Colonic mucosa (tissue), 4 donors: Measurements from ENCODE around the gene ZFYVE21. TPM values are rescaled to one million over a fixed set of nuclear protein-coding genes. Genes with fewer than 3 reads are reported as not detected.

Source experiments
- DNase-seq: peaks from one replicate; pipeline ENCODE4 v3.0.0-alpha.2; 2020
- H3K27ac ChIP-seq: fragments of 200-600 bp; one replicate; pipeline ENCODE4 v1.8.0; 2021
- H3K27me3 ChIP-seq: fragments of 200-600 bp; one replicate; pipeline ENCODE4 v1.8.0; 2021
- H3K36me3 ChIP-seq: fragments of 200-600 bp; one replicate; pipeline ENCODE4 v1.8.0; 2021
- H3K4me1 ChIP-seq: fragments of 200-600 bp; one replicate; pipeline ENCODE4 v1.8.0; 2021; ENCODE audit warnings: mild to moderate bottlenecking
- H3K4me3 ChIP-seq: fragments of 200-600 bp; one replicate; pipeline ENCODE4 v1.8.0; 2021
- H3K9ac ChIP-seq, 2 donors: one replicate each; pipeline ENCODE4 v1.7.0; 2013; ENCODE audit warnings: control low read depth in 2 of 2, low read depth in 2 of 2, low read length in 2 of 2
- H3K9me3 ChIP-seq: fragments of 200-600 bp; one replicate; pipeline ENCODE4 v1.8.0; 2021
- CTCF ChIP-seq: fragments of 200-600 bp; IDR thresholded peaks from one replicate; pipeline ENCODE4 v1.8.0; 2022; ENCODE audit warnings: antibody characterized with exemption, mild to moderate bottlenecking
- intact Hi-C: fragments of 100-400 bp; cut with DNase I; formaldehyde crosslinking; loops from one replicate; pipeline ENCODE4 v1.14.1; 2022
- total RNA-seq, 2 donors: library from RNA; stranded (reverse); fragmentation: NEBNext Ultra II Directional in 1 of 2; extraction: Animal tissue kit (Norgen Biotek cat#: 25700) in 1 of 2; gene quantifications; one replicate each; pipeline ENCODE4 v1.2.1, GENCODE V29; 2021
- donor health status: healthy.
- donor health status: DM: no; HTN: no; CAD: no.
- donor health status: DM: no; HTN: no; CAD: no.

The ZFYVE21 gene
- total RNA-seq, 2 donors from 2014 or later: 49.3 to 68.9 TPM

GRCh38 chr14:103737432-103738045, 21.9 kb downstream of the ZFYVE21 start:
- no peak for DNase-seq
- no peak overlapping the region for H3K27ac ChIP-seq
- H3K9me3 ChIP-seq: no peaks in the 10 kb centered on the region
- TF ChIP-seq CTCF: no peak
- no peaks in the 10 kb centered on the region for H3K27me3 ChIP-seq
- H3K4me3 ChIP-seq: no peak overlapping the region
- H3K36me3 ChIP-seq: peaks cover 4% of the 10 kb centered on the region
- H3K4me1 ChIP-seq: no peaks in the 10 kb centered on the region
- intact Hi-C loops: no loop called here
- peak overlapping the region in 1 of 2 donors; percentile 12 for H3K9ac ChIP-seq

- H3K4me1 ChIP-seq: no peaks in the 10 kb centered on the region
- no peak for DNase-seq
- H3K27ac ChIP-seq: no peak overlapping the region
- no peaks in the 10 kb centered on the region for H3K9me3 ChIP-seq
- intact Hi-C loops: no loop called here
- no peak for TF ChIP-seq CTCF
- H3K9ac ChIP-seq: no peak overlapping the region
- H3K36me3 ChIP-seq: peaks cover 4% of the 10 kb centered on the region
- no peak overlapping the region for H3K4me3 ChIP-seq
- no peaks in the 10 kb centered on the region for H3K27me3 ChIP-seq
Measured at GRCh38 chr14:103738166-103738565, 22.6 kb downstream of the ZFYVE21 start.

GRCh38 chr14:103738701-103739451, 23.3 kb downstream of the ZFYVE21 start:
- Histone ChIP-seq H3K4me1 (no peaks in the 10 kb centered on the region), H3K9me3 (no peaks in the 10 kb centered on the region), H3K36me3 (peaks cover 4% of the 10 kb centered on the region), H3K4me3 (no peak overlapping the region), H3K27me3 (no peaks in the 10 kb centered on the region), H3K27ac (no peak overlapping the region), H3K9ac (no peak overlapping the region)
- DNase-seq: no peak
- no peak for TF ChIP-seq CTCF
- intact Hi-C loops: no loop called here

- H3K4me1 ChIP-seq: no peaks in the 10 kb centered on the region
- no peak for DNase-seq
- peaks cover 4% of the 10 kb centered on the region for H3K36me3 ChIP-seq
- intact Hi-C loops: no loop called here
- H3K9me3 ChIP-seq: no peaks in the 10 kb centered on the region
- no peak overlapping the region for H3K9ac ChIP-seq
- no peak overlapping the region for H3K4me3 ChIP-seq
- no peak for TF ChIP-seq CTCF
- H3K27ac ChIP-seq: no peak overlapping the region
- no peaks in the 10 kb centered on the region for H3K27me3 ChIP-seq
Measured at GRCh38 chr14:103739466-103739792, 23.8 kb downstream of the ZFYVE21 start.

GRCh38 chr14:103739793-103740501, 24.3 kb downstream of the ZFYVE21 start:
- Histone ChIP-seq H3K4me1 (no peaks in the 10 kb centered on the region), H3K27ac (no peak overlapping the region), H3K27me3 (no peaks in the 10 kb centered on the region), H3K9ac (no peak overlapping the region), H3K36me3 (peaks cover 4% of the 10 kb centered on the region), H3K4me3 (no peak overlapping the region), H3K9me3 (no peaks in the 10 kb centered on the region)
- no peak for TF ChIP-seq CTCF
- intact Hi-C loops: no loop called here
- DNase-seq: no peak
